Kidney (tissue), 14 donors: ENCODE results near the gene CRYZL1. TPM values are rescaled to one million over a fixed set of nuclear protein-coding genes. Genes with fewer than 3 reads are reported as not detected.

Experiments used
- DNase-seq, 5 donors: peaks; one replicate each; pipeline ENCODE4 v3.0.0-alpha.2; 2013 to 2020
- FAIRE-seq: peaks from 2 replicates; lab custom pipeline; 2012; peaks lifted over from hg19 to GRCh38; lab: Jason Lieb, UNC
- H3K27ac ChIP-seq, 2 donors: one replicate each; pipeline ENCODE4 v1.7.0; 2013; ENCODE audit warnings: low read depth in 2 of 2, low read length in 2 of 2, inconsistent platforms in 1 of 2
- H3K27me3 ChIP-seq: one replicate; pipeline ENCODE4 v1.7.1; 2013; ENCODE audit warnings: low read length, inconsistent platforms; ENCODE audit not compliant: control insufficient read depth, insufficient read depth
- H3K36me3 ChIP-seq, 3 donors: one replicate each; pipeline versions ENCODE4 v1.7.0 to v1.7.1; 2013; ENCODE audit warnings: low read length in 3 of 3, control low read depth in 1 of 3, inconsistent platforms in 1 of 3; ENCODE audit not compliant: insufficient read depth in 3 of 3, control insufficient read depth in 2 of 3
- H3K4me1 ChIP-seq, 3 donors: one replicate each; pipeline versions ENCODE4 v1.7.0 to v1.7.1; 2013; ENCODE audit warnings: low read length in 3 of 3, inconsistent platforms in 1 of 3, low read depth in 1 of 3; ENCODE audit not compliant: control insufficient read depth in 2 of 3, insufficient read depth in 2 of 3
- H3K4me3 ChIP-seq, 3 donors: one replicate each; pipeline versions ENCODE4 v1.7.0 to v1.8.1; 2013; ENCODE audit warnings: low read length in 3 of 3, control low read depth in 1 of 3, inconsistent platforms in 1 of 3
- H3K9ac ChIP-seq, 3 donors: one replicate each; pipeline versions ENCODE4 v1.7.0 to v1.7.1; 2013; ENCODE audit warnings: low read length in 3 of 3, control low read depth in 1 of 3, inconsistent platforms in 1 of 3
- H3K9me3 ChIP-seq, 3 donors: one replicate each; pipeline versions ENCODE4 v1.7.0 to v1.7.1; 2013; ENCODE audit warnings: low read length in 3 of 3, control low read depth in 1 of 3, inconsistent platforms in 1 of 3; ENCODE audit not compliant: control insufficient read depth in 2 of 3, insufficient read depth in 1 of 3
- intact Hi-C: fragments of 100-400 bp; cut with DNase I; formaldehyde crosslinking; loops from one replicate; pipeline ENCODE4 v1.11.1; 2022
- polyA plus RNA-seq: library from polyadenylated mRNA; stranded (reverse); fragments of 350-450 nt; fragmentation: Illumina TruSeq; extraction: RNeasy Lipid Tissue Mini Kit (QIAGEN cat#74804); gene quantifications from one replicate; pipeline ENCODE4 v1.2.3, GENCODE V29; 2014; ENCODE audit warnings: low read depth, low replicate concordance; ENCODE audit not compliant: insufficient read depth
- total RNA-seq: library from RNA; stranded (reverse); fragmentation: NEBNext Ultra II Directional; extraction: Animal tissue kit (Norgen Biotek cat#: 25700); gene quantifications from one replicate; pipeline ENCODE4 v1.2.1, GENCODE V29; 2021
- TF ChIP-seq, protein P1 (sequence below): IDR thresholded peaks from 3 replicates; pipeline ENCODE4 v1.5.1; 2012; ENCODE audit warnings: mild to moderate bottlenecking, moderate library complexity, borderline replicate concordance; ENCODE audit not compliant: insufficient read depth; ENCODE audit errors: extremely low read depth
- donor health status: control.
- donor health status: control.
- donor health status: control.
- donor health status: control.
- donor health status: control.
- donor health status: DM: yes; HTN: yes; CAD: no.
- donor health status: Normal renal cell carcinoma (clear cell type).

Gene CRYZL1
- total and polyA plus RNA-seq, 2 donors from 2014 or later: 34.1 to 40.8 TPM

DNA sequence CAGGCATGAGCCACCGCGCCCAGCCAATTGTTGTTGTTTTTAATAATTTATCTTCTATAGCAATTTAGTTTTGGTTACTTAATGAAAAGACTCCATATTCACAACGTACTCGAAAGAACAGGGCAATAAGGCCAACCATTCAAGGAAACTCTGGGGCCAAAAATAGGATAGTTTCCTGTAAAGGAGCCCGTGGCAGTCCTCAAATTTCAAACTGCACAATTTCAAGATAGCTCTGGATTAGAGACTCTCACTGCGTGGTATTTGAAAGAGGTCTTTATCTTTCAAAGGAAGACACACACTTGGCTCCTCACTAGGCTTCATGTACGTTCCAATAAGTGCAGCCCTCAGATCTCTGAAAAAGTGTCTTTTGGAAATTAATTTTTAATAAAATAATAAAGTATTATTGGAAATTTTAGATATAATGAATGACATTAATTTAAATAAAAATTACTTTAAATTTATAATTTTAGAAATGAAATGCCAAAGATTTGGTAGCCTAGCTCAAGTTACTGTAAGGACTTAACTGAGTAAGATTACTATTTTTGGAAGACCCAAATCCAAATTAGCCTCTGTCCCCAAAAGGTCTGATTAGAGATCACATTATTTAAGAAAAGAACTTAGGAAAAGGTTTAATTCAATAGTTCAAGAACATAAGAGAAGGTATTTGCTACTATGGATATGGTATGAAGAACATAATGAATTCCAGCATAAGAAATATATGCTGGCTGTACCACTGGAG, 30.4 kb downstream of the CRYZL1 start:
- Histone ChIP-seq H3K4me1 (no peaks in the 10 kb centered on the region), H3K4me3 (no peak overlapping the region), H3K9me3 (no peaks in the 10 kb centered on the region), H3K27me3 (no peaks in the 10 kb centered on the region), H3K9ac (no peak overlapping the region), H3K27ac (no peak overlapping the region), H3K36me3 (peaks cover 0 to 13% (median 8%) of the 10 kb centered on the region in 3 donors)
- DNase-seq (no peak), FAIRE-seq (no peak)
- intact Hi-C loops: no loop called here
- TF ChIP-seq, protein P1, sequence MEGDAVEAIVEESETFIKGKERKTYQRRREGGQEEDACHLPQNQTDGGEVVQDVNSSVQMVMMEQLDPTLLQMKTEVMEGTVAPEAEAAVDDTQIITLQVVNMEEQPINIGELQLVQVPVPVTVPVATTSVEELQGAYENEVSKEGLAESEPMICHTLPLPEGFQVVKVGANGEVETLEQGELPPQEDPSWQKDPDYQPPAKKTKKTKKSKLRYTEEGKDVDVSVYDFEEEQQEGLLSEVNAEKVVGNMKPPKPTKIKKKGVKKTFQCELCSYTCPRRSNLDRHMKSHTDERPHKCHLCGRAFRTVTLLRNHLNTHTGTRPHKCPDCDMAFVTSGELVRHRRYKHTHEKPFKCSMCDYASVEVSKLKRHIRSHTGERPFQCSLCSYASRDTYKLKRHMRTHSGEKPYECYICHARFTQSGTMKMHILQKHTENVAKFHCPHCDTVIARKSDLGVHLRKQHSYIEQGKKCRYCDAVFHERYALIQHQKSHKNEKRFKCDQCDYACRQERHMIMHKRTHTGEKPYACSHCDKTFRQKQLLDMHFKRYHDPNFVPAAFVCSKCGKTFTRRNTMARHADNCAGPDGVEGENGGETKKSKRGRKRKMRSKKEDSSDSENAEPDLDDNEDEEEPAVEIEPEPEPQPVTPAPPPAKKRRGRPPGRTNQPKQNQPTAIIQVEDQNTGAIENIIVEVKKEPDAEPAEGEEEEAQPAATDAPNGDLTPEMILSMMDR: no peak

DNA sequence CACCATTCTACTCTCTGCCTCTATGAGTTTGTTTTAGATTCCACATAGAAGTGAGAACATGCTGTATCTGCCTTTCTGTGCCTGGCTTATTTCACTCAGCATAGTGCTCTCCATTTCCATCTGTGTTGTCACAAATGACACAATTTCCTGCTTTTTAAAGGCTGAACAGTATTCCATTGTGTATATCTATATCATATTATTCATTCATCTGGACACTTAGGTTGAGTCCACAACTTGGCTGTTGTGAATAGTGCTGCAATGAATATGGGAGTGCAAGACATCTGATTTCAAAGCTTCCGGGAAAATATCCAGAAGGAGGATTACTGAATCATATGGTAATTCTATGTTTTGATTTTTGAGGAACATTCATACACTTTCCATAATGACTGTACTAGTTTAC, 33.0 kb downstream of the CRYZL1 start:
- Histone ChIP-seq H3K27me3 (no peaks in the 10 kb centered on the region), H3K9ac (no peak overlapping the region), H3K27ac (no peak overlapping the region), H3K4me3 (no peak overlapping the region), H3K36me3 (peaks cover 0 to 13% (median 8%) of the 10 kb centered on the region in 3 donors), H3K9me3 (no peaks in the 10 kb centered on the region), H3K4me1 (no peaks in the 10 kb centered on the region)
- FAIRE-seq: no peak
- intact Hi-C loops: no loop called here
- DNase-seq: no peak
- TF ChIP-seq, protein P1: no peak

DNA sequence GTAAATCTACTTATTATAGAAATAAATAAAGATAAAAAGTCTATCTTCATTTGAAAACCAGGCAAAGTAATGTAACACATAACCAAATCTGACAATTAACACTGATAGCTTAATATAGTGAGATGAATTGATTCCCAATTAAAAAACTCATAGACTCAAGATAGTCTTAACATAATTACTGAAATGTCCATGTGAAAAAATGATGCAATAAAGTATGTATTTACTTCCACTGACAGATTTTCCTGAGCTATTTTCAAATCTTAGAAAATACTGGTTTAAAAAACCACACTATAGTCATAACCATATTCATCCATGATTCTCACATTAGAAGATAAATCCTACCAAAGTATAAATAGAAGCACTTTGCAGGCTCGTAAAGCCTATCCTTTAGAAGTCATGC, 43.5 kb downstream of the CRYZL1 start:
- no peaks in the 10 kb centered on the region for H3K4me1 ChIP-seq
- no peak overlapping the region for H3K27ac ChIP-seq
- H3K9me3 ChIP-seq: no peaks in the 10 kb centered on the region
- TF ChIP-seq, protein P1: no peak
- FAIRE-seq: no peak
- H3K27me3 ChIP-seq: no peaks in the 10 kb centered on the region
- H3K9ac ChIP-seq: no peak overlapping the region
- no peak overlapping the region for H3K4me3 ChIP-seq
- intact Hi-C loops: no loop called here
- peaks cover 10 to 33% (median 11%) of the 10 kb centered on the region in 3 donors for H3K36me3 ChIP-seq
- no peak for DNase-seq
